Endothelial cell of umbilical vein (primary cell): ENCODE data around the gene FAM200C. TPM values are rescaled to one million over a fixed set of nuclear protein-coding genes. Genes with fewer than 3 reads are reported as not detected.

ENCODE experiments used
- BruUV-seq: library from RNA; stranded (reverse); fragments of 400-500 nt; replicated peaks from 2 replicates; lab custom pipeline; 2021; lab: Mats Ljungman, UMichigan
- CTCF ChIA-PET: fragments of 300-600, 350-600 bp; sonication (Branson Sonifier 250); formaldehyde crosslinking; loops from one replicate; lab custom pipeline; 2021; ENCODE audit warnings: antibody characterized with exemption, inconsistent platforms; lab: Charles Lee
- POLR2A ChIA-PET: fragments of 300-600, 350-600 bp; sonication (Branson Sonifier 250); formaldehyde crosslinking; loops from one replicate; lab custom pipeline; 2021; ENCODE audit warnings: antibody characterized with exemption, inconsistent platforms; lab: Charles Lee
- DNase-seq: peaks from one replicate; pipeline ENCODE4 v3.0.0-alpha.2; 2011; ENCODE audit warnings: low read depth, low spot score
- FAIRE-seq: peaks from 2 replicates; lab custom pipeline; 2011; peaks lifted over from hg19 to GRCh38; lab: Jason Lieb, UNC
- H2AFZ ChIP-seq: 2 replicates; pipeline ENCODE4 v1.6.0; 2012; ENCODE audit warnings: low read depth, low read length, control low read depth, inconsistent platforms
- H3K27ac ChIP-seq: 2 replicates; pipeline ENCODE4 v1.5.1; 2011; ENCODE audit warnings: low read depth, mild to moderate bottlenecking, control low read depth, low read length, moderate library complexity; ENCODE audit not compliant: insufficient read depth
- H3K27me3 ChIP-seq, 2 experiments: 2 replicates each; pipeline versions ENCODE4 v1.6.0 to v1.6.1; 2011; ENCODE audit warnings: low read length in 2 of 2, mixed read lengths in 1 of 2; ENCODE audit not compliant: control insufficient read depth in 2 of 2, insufficient read depth in 2 of 2
- H3K36me3 ChIP-seq, 2 experiments: 2 replicates in 1 of 2; 3 replicates in 1 of 2; pipeline ENCODE4 v1.5.1; 2011; ENCODE audit warnings: low read length in 2 of 2, mild to moderate bottlenecking in 1 of 2, moderate library complexity in 1 of 2; ENCODE audit not compliant: control insufficient read depth in 2 of 2, insufficient read depth in 2 of 2; ENCODE audit errors: extremely low read depth in 1 of 2
- H3K4me1 ChIP-seq: 3 replicates; pipeline ENCODE4 v1.5.1; 2011; ENCODE audit warnings: mild to moderate bottlenecking, low read length; ENCODE audit not compliant: control insufficient read depth, insufficient read depth; ENCODE audit errors: extremely low read depth
- H3K4me2 ChIP-seq: 2 replicates; pipeline ENCODE4 v1.6.1; 2011; ENCODE audit warnings: low read length, control low read depth, mixed read lengths; ENCODE audit not compliant: insufficient read depth
- H3K4me3 ChIP-seq, 3 experiments: fragments of 200-600 bp in 1 of 3; sonication (generic), shearing (Covaris generic) in 1 of 3; replicated peaks in 1 of 3; 2 replicates each; pipeline ENCODE4 v1.5.1; 2011 to 2016; ENCODE audit warnings: control low read depth in 3 of 3, low read length in 3 of 3, mild to moderate bottlenecking in 2 of 3, inconsistent platforms in 1 of 3, low read depth in 1 of 3, moderate library complexity in 1 of 3; ENCODE audit not compliant: insufficient read depth in 1 of 3
- H3K79me2 ChIP-seq: 2 replicates; pipeline ENCODE4 v1.6.0; 2012; ENCODE audit warnings: low read length, inconsistent platforms; ENCODE audit not compliant: control insufficient read depth, insufficient read depth
- H3K9ac ChIP-seq: replicated peaks from 2 replicates; pipeline ENCODE3; 2011; ENCODE audit warnings: low read length, control low read depth; ENCODE audit not compliant: insufficient read depth; ENCODE audit errors: extremely low read depth
- H3K9me1 ChIP-seq: replicated peaks from 3 replicates; pipeline ENCODE4 v1.6.0; 2011; ENCODE audit warnings: mild to moderate bottlenecking, low read length; ENCODE audit not compliant: control insufficient read depth, insufficient read depth; ENCODE audit errors: extremely low read depth
- H3K9me3 ChIP-seq: replicated peaks from 2 replicates; pipeline ENCODE4 v1.5.1; 2012; ENCODE audit warnings: low read length, inconsistent platforms; ENCODE audit not compliant: control insufficient read depth, insufficient read depth
- H4K20me1 ChIP-seq: replicated peaks from 2 replicates; pipeline ENCODE3; 2011; ENCODE audit warnings: mild to moderate bottlenecking, low read length; ENCODE audit not compliant: control insufficient read depth, insufficient read depth; ENCODE audit errors: extremely low read depth
- EZH2 ChIP-seq: IDR thresholded peaks from 2 replicates; pipeline ENCODE4 v1.6.1; 2012; ENCODE audit warnings: borderline replicate concordance, low read depth, mild to moderate bottlenecking, moderate library complexity, low read length, inconsistent platforms; ENCODE audit not compliant: severe bottlenecking
- FOS ChIP-seq: IDR thresholded peaks from 2 replicates; pipeline ENCODE4 v1.6.1; 2011; ENCODE audit warnings: mild to moderate bottlenecking, low read length, moderate library complexity, borderline replicate concordance; ENCODE audit not compliant: insufficient read depth
- GATA2 ChIP-seq: IDR thresholded peaks from 2 replicates; pipeline ENCODE4 v1.7.0; 2011; ENCODE audit warnings: low read depth, mild to moderate bottlenecking, moderate library complexity, mixed read lengths, low read length; ENCODE audit not compliant: insufficient read length, insufficient read depth
- JUN ChIP-seq: IDR thresholded peaks from 2 replicates; pipeline ENCODE4 v1.6.1; 2011; ENCODE audit warnings: borderline replicate concordance, low read depth; ENCODE audit not compliant: insufficient read length, insufficient read depth
- MYC ChIP-seq: IDR thresholded peaks from one replicate; pipeline ENCODE4 v1.6.1; 2011; ENCODE audit warnings: mild to moderate bottlenecking, low read depth, low read length
- POLR2A ChIP-seq: IDR thresholded peaks from 2 replicates; pipeline ENCODE4 v1.6.1; 2012; ENCODE audit warnings: low read depth, mild to moderate bottlenecking, control low read depth, low read length
- POLR2AphosphoS5 ChIP-seq: IDR thresholded peaks from 2 replicates; pipeline ENCODE4 v1.6.1; 2012; ENCODE audit warnings: low read depth, mild to moderate bottlenecking, control low read depth, low read length, moderate library complexity; ENCODE audit not compliant: insufficient read depth
- dilution Hi-C: fragments of 300-500 bp; cut with MboI; formaldehyde crosslinking; loops from one replicate; pipeline ENCODE4 v1.15.0; 2019; ENCODE audit warnings: low sequenced_read_pairs; ENCODE audit not compliant: extremely low pct_ligation_motif_present
- intact Hi-C: fragments of 100-400 bp; cut with micrococcal nuclease; formaldehyde crosslinking; loops from one replicate; pipeline ENCODE4 v1.10.0; 2022
- polyA plus RNA-seq, 4 experiments: library from polyadenylated mRNA; depleted of rRNA in 3 of 4; stranded (reverse) in 3 of 4; unstranded in 1 of 4; fragments of >200 nt; gene quantifications; 2 replicates each; pipeline versions ENCODE4 v1.2.1 to v1.2.3, GENCODE V29; 2011 to 2012; ENCODE audit warnings: missing spikeins in 1 of 4
- total RNA-seq: library from RNA; stranded (reverse); gene quantifications from 2 replicates; pipeline ENCODE4 v1.2.3, GENCODE V29; 2021
- TF ChIP-seq, protein P1 (sequence below), 2 donors: IDR thresholded peaks; 1 replicate in 1 of 2; 2 replicates in 1 of 2; pipeline ENCODE4 v1.5.1; 2011; ENCODE audit warnings: low read length in 2 of 2, mild to moderate bottlenecking in 2 of 2, moderate library complexity in 2 of 2, control low read depth in 1 of 2, inconsistent platforms in 1 of 2, low read depth in 1 of 2; ENCODE audit not compliant: insufficient read depth in 1 of 2; ENCODE audit errors: extremely low read depth in 1 of 2
- TF ChIP-seq, protein P2 (sequence below): IDR thresholded peaks from 2 replicates; pipeline ENCODE4 v1.6.1; 2011; ENCODE audit not compliant: insufficient read depth, insufficient read length

Gene FAM200C
- total and polyA plus RNA-seq, 2 donors (not counting 3 experiments of a cell fraction or from before 2014, with no cell fraction given): 0.76 to 2.7 TPM

DNA sequence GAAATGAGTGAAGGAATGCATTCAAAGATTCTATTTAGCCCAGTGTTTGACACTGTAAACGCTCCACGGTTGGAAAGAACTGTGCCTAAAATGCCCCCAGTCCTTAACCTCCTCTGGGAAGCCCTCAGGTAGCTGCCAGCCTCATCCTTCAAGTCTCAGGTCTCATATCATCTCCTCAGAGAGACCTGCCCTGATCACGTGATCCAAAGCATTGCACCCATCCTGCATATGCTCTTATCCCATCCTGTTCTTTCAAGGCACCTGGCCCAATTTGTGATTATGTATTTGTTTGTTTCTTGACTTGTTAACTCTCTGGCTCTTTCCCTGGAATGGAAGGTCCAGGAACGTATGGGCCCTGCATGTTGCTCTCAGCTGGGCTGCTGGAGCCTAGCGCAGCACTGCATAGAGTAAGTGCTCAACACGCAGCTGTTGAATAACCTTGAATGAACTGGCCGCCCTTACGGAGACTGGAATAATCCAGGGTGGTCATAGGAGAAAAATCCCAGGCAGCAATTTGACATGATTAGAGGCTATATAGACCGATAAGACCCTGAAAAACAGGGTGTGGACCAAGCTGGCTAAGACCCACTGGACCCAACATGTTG is 38.1 kb downstream of the FAM200C start:
- Histone ChIP-seq H3K27me3 (peaks cover 0 to 9% of the 10 kb centered on the region in 2 experiments), H3K4me2 (no peak overlapping the region), H3K4me1 (no peaks in the 10 kb centered on the region), H3K36me3 (no peaks in the 10 kb centered on the region), H4K20me1 (no peaks in the 10 kb centered on the region), H3K9ac (no peak overlapping the region), H3K79me2 (no peaks in the 10 kb centered on the region), H3K27ac (no peak overlapping the region), H2AFZ (no peak overlapping the region), H3K9me1 (no peaks in the 10 kb centered on the region), H3K9me3 (no peaks in the 10 kb centered on the region), H3K4me3 (no peak overlapping the region)
- FAIRE-seq (no peak), DNase-seq (no peak)
- intact Hi-C loops (no loop called here), dilution Hi-C loops (no loop called here)
- BruUV-seq: no TSS peak
- ChIA-PET CTCF (no interaction called here), POLR2A (no interaction called here)
- TF ChIP-seq JUN: no peak
- TF ChIP-seq MYC: no peak
- no peak for TF ChIP-seq GATA2
- TF ChIP-seq EZH2: no peak
- TF ChIP-seq FOS: no peak
- no peak for TF ChIP-seq POLR2AphosphoS5
- no peak for TF ChIP-seq POLR2A
- TF ChIP-seq, protein P1, sequence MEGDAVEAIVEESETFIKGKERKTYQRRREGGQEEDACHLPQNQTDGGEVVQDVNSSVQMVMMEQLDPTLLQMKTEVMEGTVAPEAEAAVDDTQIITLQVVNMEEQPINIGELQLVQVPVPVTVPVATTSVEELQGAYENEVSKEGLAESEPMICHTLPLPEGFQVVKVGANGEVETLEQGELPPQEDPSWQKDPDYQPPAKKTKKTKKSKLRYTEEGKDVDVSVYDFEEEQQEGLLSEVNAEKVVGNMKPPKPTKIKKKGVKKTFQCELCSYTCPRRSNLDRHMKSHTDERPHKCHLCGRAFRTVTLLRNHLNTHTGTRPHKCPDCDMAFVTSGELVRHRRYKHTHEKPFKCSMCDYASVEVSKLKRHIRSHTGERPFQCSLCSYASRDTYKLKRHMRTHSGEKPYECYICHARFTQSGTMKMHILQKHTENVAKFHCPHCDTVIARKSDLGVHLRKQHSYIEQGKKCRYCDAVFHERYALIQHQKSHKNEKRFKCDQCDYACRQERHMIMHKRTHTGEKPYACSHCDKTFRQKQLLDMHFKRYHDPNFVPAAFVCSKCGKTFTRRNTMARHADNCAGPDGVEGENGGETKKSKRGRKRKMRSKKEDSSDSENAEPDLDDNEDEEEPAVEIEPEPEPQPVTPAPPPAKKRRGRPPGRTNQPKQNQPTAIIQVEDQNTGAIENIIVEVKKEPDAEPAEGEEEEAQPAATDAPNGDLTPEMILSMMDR (IDR thresholded peaks at IDR 0.05; ENCODE audit: extremely low read depth in 1 of 2, insufficient read depth in 1 of 2, low read depth in 1 of 2, low read length in 2 of 2): no peak
- TF ChIP-seq, protein P2, sequence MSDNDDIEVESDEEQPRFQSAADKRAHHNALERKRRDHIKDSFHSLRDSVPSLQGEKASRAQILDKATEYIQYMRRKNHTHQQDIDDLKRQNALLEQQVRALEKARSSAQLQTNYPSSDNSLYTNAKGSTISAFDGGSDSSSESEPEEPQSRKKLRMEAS: no peak
